KBM-7 (cell line): Measurements from ENCODE around the gene NFYA.
A peak's percentile ranks its signal among the peaks of the same experiment; 100 is the strongest.

Experiments
- DNase-seq: peaks from one replicate; pipeline ENCODE4 v3.0.0-alpha.2; 2015
- in situ Hi-C: fragments of 300-500 bp; cut with MboI; formaldehyde crosslinking; loops from 2 replicates; pipeline ENCODE4 v1.14.3; 2020; ENCODE audit warnings: low sequenced_read_pairs, low pct_unique_long_range_greater_than_20kb, mixed read lengths

Gene NFYA

DNA sequence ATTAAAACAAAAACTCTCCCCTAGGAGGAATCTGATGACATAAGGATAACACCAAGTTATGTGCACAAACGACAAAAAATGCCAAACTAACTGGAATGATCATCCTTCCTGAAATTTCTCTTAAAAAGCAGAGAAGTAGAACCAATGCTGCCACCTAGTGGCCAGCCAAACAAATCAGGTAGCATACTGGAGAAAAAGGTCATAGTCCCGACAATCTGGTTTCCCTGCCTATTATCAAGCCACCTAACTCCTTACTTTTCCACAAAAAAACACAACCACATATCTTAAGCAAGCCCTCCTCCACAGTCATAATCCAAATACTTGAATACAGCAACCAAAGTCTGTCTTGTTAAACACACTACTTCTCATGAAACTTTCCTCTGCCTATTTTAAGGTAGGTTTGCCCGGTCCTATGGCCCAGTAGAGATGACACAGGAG lies 5.9 kb upstream of the NFYA start:
- in situ Hi-C loops: no loop called here
- peak; percentile 72 for DNase-seq

DNA sequence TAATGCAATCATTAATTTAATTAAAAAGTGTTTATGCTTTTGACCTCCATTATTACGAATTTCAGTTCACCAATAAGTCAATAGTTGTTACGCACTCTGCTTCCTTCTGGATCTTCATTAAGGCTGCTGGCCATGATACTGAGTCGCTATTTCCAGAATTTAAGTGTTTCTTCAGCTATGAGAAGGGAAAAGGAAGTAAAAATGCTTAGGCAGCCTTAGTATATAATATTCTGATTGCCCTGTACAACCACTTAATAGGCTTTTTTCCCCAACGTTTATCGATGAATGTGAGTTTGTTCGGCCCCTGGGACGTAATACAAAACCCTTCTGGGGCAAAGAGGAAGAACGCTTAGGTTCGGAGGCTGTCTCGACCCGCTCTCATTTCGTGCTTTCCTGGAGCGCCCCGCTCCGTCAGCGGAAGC lies 1.3 kb upstream of the NFYA start:
- no peak for DNase-seq
- in situ Hi-C loops: no loop called here

DNA sequence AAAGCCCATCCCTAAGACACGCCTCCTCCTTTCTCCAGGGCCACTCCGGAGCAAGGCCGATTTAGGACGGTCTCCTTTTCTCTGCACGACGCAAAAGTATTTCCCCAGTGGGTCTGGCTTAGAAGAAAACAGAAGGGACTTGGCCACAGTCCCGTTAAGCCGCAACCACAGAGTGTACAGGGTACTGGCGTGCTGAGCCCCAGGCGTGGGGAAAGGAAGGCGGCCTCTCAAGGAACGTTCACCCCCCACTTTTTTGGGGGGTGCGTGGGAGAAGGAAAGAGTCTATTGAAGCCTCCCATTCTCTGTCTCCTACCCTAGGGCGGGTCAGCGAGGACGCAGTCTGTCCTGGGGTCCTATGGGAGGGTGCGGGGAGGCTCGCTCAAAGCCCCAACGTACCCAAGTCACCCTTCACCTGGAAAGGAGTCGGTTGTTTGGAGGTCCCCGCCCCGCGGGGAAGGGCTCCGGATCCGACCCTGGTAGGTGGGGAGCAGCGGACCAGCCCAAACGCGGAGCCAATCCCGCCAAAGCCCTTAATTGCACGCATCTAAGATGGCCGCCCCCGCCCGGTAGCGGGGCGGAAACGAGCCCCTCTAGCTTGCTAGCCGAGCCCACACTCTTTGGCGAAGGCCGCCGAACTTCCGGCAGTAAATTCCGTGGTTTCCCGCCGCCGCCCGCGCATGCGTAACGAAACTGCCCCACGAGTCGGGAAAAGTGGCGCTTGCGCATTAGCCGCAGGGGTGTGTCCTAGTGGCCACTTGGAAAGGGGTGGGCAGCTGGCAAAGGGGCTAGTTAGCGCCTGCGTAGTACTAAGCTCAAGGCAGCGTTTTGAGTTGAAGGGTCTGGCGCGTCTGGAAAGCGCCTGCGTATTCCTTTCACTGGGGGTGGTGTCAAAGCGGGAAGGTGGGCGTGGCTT lies 595 bp upstream of the NFYA start, which contains the start of gene OARD1:
Gene OARD1 (minus strand): TSS at position 434 of the 913 bp plus-strand sequence. CDS start 722 bp downstream, outside the sequence.
- in situ Hi-C loops: no loop called here
- peak; percentile 99 for DNase-seq

DNA sequence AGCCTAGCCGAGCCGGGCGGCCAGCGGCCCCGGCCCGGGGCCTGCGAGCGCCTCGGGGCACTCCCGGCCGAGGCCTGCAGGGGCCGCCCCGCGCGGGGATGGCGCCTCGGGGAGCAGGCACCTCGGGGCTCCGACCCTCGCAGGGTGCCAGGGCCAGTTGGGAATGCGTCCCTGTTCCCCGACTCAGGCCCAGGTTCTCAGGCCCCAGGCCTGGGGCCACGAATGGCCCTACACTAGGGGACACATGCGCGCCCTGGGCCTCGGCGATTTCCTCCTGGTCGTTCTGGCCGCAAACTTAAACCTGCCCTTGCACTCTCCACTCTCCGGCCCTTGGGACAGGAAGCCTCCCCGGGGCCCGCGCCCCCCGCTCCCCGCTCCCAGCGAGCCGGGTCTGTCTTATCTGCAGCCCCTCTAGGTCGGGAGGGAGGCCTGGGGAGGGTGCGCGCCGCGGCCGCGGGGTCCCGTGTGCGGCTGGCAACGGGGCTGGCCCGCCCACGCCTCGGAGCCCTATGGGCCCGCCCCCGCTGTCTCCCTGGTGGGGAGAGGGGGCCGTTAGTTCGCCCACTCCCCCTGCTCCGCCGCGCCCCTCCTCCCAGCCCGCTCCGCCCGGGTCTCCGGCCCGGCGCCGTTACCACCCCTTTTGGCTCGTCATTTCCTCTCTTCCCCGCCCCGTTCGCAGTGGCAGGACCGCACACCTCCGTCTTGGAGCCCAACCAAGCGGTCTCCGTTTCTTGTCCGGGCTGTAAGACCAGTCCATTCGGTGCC lies 611 bp downstream of the NFYA start:
- peak; percentile 88 for DNase-seq
- in situ Hi-C loops: no loop called here

DNA sequence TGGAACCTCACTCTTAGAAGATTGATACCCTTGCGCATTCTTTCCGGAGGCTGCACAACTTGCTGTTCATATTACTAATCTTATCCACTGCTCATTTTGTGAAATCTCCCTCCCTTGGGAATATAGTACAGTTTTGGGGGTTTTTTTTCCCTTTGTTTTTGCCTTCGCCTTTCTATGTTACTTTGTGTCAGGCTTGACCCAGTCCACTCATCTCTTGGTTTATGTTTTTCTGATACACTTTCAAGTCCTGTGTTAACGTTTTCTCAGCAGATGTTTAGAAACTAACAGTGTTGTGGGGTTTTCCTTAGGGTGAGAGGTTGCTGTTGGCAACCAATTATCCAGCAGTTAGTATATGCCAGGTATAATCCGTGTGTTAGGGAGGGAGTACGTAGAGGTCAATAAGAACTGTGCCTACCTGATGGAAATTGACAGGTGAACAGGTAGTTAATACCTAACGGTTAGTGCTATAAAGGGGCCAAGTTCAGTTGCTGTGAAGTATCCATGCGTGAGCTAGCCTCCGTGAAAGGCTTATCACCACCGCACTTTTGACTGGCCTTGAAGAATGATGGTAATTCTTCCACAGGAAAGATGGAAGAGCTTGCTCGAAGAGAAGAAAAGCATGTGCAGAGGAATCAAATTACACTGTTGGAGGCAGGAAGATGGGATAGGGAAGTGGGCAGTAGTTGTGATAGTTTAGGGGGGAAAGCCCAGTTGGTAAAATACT lies 1.4 kb downstream of the NFYA start:
- peak; percentile 57 for DNase-seq
- in situ Hi-C loops: no loop called here

DNA sequence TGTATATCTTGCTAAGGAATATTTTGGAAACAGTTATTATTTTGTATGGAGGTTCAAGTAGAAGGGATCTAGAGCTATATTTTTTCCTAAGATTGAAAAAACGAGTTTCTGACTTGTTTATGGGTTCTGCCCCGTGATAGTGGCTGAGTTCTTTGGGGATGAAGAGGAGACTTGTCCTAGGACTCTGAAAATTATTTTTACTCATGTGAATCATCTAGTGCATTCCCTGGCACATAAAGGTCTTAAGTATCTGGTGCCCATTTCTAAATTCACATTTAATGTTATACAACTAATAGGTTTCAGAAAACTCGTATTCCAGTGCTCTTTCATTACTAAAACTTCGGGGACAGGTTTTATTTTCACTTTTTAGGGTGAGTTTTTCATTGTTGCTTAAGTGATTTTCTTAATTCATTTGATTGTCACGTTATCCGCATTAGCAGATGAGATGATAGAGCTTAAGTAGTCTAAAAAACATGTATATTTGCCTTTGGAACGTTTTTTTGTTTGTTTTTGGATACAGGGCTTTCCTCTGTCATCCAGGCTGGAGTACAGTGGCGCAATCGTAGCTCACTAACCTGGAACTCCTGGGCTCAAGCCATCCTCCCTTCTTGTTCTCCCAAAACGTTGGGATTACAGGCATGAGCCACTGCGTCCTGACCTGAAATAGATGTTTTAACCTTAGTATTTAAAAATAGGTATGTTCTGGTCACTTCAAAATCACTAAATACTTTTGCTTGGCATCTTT lies 2.1 kb downstream of the NFYA start:
- DNase-seq: no peak
- in situ Hi-C loops: no loop called here

DNA sequence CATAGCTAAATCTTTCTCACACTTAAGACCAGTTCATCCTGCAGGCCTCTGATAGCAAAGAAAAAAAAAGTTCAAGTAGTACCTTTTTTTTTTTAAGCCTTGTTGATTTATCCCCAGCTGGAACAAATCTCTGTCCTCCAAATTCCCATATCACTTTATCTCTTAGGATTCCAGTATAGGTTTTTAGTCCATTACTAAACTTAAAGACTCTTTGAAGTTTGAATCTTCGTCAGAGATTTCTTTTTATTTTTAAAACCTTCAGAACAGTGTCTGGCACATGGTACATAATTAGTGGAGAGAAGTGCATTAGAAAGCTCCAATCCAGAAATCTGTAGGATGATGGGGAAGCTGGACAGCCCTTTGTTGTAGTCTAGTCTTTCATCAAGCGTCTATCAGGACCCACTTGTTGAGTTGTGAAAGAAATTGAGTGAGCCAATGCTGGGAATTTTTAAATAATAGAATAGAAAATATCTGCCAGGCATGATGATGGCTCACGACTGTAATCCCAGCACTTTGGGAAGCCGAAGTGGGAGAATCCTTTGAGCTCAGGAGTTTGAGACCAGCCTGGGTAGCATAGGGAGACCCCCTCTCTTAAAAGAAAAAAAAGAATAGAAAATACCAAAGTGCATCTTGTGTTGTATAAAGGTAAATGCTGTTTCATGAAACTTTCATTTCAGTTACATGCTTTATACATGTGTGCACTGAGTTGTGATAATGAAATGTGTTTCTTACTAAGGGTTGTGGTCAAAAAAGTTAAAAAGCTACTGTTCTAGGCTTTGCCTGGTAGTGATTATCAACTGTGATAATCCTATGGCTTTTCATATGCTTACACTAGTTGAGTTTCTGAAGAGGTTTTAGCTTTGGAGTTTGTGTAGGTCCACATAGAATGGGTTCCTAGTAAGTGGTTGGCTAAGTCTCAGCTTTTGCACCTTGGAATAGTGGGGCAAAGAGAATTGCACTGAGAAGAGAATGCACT lies 3.2 kb downstream of the NFYA start:
- no peak for DNase-seq
- in situ Hi-C loops: no loop called here

DNA sequence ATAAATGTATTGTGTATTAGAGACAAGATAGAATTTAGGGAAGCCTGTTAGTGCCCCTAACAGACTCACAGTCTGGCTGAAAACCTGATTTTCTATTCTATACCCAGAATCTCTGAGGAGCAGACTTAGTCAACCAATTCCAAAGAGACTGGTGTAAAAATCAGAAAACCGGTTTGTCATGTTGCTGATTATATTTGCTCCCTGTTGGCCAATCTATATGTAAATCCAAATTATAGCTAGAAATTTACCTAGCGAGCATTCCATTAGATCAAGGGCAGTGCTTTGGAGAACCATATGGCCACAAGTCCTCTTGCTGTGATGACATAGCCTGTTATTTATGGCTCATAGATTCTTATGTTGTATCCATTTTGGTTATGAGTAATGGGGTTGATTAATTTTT lies 4.8 kb downstream of the NFYA start:
- in situ Hi-C loops: no loop called here
- DNase-seq: no peak

DNA sequence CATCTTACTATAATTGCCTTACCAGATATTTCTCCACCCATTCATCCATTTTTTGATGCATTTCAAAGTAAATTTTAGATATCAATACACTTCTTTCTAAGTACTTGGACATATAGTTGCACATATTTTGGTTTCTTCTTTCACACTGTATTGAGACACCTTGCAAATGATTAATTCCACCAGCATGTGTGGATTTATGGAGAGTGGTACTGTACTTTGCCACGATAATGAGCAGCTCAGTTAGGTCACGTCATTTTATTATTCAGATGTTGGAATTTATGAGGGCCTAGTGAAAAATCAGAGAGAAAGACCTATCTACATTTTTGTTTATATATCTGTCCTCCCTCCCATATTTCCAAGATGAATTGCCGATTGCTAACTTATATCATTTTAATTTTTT lies 5.3 kb downstream of the NFYA start:
- in situ Hi-C loops: no loop called here
- DNase-seq: no peak

DNA sequence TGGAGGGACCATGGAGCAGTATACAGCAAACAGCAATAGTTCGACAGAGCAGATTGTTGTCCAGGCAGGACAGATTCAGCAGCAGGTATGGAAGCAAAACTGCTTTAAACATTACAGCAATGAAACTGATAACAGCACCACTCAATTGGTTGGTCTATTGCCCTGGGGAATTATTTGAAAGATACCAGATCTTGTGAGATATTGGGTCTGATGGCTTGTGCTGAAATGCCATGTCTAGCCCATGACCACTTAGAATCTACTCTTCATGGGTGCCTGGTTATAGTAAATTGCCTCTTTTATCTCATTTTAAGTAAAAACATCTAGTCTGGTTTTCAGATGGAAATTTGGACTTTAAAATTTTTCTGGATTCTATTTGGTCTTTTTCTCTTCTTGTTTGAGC lies 6.3 kb downstream of the NFYA start:
- no peak for DNase-seq
- in situ Hi-C loops: no loop called here

DNA sequence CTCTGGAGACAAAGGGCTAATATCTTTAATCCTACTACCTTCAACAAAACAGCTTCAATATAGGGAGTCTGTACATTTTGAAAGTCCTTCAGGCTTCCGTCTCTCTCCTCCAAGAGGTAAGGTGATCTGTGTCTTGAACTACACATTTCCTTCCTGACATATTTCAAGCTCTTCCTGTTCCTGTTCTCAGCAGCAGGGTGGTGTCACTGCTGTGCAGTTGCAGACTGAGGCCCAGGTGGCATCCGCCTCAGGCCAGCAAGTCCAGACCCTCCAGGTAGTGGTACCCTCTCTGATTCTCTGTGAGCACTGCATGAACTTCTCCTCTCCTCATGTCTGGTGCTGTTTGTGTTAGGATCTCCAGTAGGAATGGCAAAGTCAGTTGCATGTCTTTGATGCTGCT lies 7.8 kb downstream of the NFYA start:
- DNase-seq: no peak
- in situ Hi-C loops: no loop called here

DNA sequence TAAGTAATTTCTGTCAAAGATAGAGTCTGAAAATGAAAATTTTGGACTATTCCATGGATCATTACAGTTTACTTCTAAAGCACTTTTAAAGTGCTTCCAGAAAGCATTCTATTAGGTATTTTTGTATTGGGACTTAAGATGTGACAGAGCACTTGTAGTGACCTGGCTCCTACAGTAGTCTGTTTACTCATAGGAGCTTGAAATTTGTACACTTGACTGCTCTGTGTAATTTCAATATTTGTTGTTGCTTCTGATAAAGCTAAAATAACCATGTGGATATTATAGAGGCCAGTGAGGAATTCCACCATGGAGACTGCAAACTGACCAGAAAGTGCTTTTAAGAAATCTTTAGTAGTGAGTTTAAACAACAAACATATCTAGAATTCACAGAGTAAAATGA lies 10.3 kb downstream of the NFYA start:
- in situ Hi-C loops: no loop called here

DNA sequence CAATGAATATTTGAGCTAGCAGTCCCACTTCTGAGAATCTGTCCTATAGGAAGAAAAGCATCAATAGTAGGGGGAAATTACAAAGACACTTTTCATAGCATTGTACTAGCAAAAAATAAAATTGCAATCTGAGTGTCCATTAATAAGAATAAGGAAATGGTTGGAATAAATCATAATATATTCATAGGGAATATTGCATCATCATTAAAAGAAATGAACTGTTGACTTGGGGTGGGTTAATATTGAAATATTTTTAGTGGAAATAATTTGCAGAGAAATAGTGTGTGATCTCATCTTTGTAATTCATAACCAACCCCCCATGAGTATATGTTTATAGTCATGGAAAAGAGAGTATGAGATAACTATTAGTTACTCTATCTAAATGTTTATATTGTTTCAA lies 12.4 kb downstream of the NFYA start:
- DNase-seq: no peak
- in situ Hi-C loops: no loop called here

More for the DNA sequence above, 10.3 kb downstream of the NFYA start:
- no peak for DNase-seq

DNA sequence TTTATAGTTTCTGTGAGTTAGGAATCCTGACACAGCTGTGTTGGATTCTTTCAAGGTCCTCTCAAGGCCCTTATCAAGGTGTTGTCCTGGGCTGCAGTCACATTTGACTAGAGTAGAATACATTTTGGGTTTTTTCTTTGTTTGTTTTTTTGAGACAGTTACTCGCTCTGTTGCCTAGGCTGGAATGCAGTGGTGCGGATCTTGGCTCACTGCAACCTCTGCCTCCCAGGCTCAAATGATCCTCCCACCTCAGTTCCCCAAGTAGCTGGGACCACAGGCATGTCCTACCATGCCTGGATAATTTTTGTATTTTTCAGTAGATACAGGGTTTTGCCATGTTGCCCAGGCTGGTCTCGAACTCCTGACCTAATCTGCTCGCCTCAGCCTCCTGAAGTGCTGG lies 15.7 kb downstream of the NFYA start:
- no peak for DNase-seq
- in situ Hi-C loops: no loop called here

DNA sequence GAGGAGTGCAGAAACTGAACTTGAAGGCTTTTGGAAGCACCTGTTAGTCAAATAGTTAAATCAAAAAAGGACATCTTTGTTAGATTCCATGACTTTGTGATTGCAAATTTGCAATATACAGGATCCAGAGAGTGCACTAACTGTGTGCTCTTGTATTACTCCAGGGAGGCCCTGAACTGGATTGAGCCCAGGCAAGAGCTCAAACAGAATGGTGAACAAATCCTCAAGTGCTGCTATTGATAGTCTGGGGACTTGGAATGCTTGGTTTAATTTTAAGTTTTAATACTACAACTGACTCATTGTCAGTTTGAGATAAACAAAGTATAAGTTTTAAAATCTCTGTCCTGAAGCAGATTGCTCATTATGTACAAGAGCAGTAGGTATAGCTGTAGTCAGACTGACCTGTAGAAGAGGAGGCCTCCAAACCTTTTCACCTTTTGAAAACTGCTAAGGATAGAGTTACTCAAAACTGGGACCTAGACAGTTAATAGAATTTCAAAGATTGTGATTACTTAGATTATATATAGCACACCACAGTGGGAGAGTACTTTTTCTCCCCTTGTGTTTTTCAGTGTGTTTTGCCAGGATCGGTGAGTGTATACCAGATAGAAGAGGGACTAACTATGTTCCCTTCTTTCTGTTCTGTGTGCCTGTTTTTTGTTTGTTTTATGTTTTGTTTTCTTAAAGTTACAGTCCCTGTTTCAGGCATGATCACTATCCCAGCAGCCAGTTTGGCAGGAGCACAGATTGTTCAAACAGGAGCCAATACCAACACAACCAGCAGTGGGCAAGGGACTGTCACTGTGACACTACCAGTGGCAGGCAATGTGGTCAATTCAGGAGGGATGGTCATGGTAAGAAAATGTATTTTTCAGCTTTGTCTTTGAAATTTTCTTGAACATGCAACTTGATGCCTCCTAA lies 18.3 kb downstream of the NFYA start:
- no peak for DNase-seq
- in situ Hi-C loops: no loop called here

DNA sequence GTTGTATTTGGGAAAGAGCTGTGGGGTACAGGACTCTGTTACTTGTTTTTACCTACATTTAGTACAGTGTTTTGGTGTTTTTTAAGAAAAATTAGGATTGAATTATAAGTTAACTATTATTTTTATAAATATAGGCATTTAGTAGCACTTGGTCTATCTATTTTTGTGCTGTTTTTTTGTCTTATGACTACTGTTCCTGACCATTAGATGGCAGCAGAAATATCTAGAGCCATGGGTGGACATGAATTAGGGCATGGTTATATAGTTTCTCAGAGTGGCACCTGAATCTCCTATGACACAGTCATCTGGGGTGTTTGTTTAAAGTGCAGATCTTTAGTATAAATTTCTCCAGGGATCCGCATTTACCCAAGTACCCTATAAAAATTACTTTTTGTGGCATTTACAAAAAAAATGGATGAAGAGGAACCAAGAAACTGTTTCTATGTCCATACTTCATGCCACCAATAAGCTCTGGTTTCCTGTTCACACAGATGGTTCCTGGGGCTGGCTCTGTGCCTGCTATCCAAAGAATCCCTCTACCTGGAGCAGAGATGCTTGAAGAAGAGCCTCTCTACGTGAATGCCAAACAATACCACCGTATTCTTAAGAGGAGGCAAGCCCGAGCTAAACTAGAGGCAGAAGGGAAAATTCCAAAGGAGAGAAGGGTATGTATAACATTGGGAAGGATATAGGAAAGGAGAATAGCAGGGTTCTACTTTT lies 19.8 kb downstream of the NFYA start:
- peak; percentile 40 for DNase-seq

More for the DNA sequence above, 19.8 kb downstream of the NFYA start:
- in situ Hi-C loops: no loop called here
